OCI-LY7 (cell line): Measurements from ENCODE around the gene GOLGA7B. TPM values are rescaled to one million over a fixed set of nuclear protein-coding genes. Genes with fewer than 3 reads are reported as not detected.

Experiments used
- BruUV-seq: library from RNA; stranded (reverse); fragments of 400-500 nt; replicated peaks from 2 replicates; lab custom pipeline; 2021; lab: Mats Ljungman, UMichigan
- CTCF ChIA-PET: fragments of 300-600 bp; sonication (Branson Sonifier 250); formaldehyde crosslinking; loops from one replicate; lab custom pipeline; 2022; ENCODE audit warnings: antibody characterized with exemption; ENCODE audit not compliant: unreplicated experiment; lab: Charles Lee
- POLR2A ChIA-PET: fragments of 300-600 bp; sonication (Branson Sonifier 250); formaldehyde crosslinking; loops from one replicate; lab custom pipeline; 2022; ENCODE audit warnings: antibody characterized with exemption; lab: Charles Lee
- DNase-seq: peaks from one replicate; pipeline ENCODE4 v3.0.0-alpha.2; 2015; ENCODE audit warnings: low spot score
- H2AFZ ChIP-seq: fragments of 200-600 bp; sonication (generic), shearing (Covaris generic); 2 replicates; pipeline ENCODE4 v1.6.1; 2014; ENCODE audit warnings: mild to moderate bottlenecking, antibody characterized with exemption, low read length, moderate library complexity
- H3K27ac ChIP-seq: fragments of 200-600 bp; sonication (generic); 2 replicates; pipeline ENCODE4 v1.5.1; 2014; ENCODE audit warnings: mixed run types, low read depth, mild to moderate bottlenecking, moderate library complexity, low read length, inconsistent platforms; ENCODE audit not compliant: poor library complexity, severe bottlenecking
- H3K36me3 ChIP-seq: fragments of 200-600 bp; sonication (generic); 2 replicates; pipeline ENCODE4 v1.6.1; 2014; ENCODE audit warnings: mild to moderate bottlenecking, antibody characterized with exemption, low read length, moderate library complexity, mixed read lengths; ENCODE audit not compliant: insufficient read depth
- H3K4me1 ChIP-seq: fragments of 200-600 bp; sonication (generic); 2 replicates; pipeline ENCODE4 v1.5.1; 2014; ENCODE audit warnings: mild to moderate bottlenecking, low read length; ENCODE audit not compliant: insufficient read depth, poor library complexity, severe bottlenecking
- H3K4me2 ChIP-seq: fragments of 200-600 bp; sonication (generic); 2 replicates; pipeline ENCODE4 v1.6.1; 2014; ENCODE audit warnings: mild to moderate bottlenecking, low read length
- H3K4me3 ChIP-seq: fragments of 200-600 bp; sonication (generic); 2 replicates; pipeline ENCODE4 v1.5.1; 2014; ENCODE audit warnings: mild to moderate bottlenecking, low read depth, low read length; ENCODE audit not compliant: poor library complexity, severe bottlenecking
- H3K79me2 ChIP-seq: fragments of 200-600 bp; sonication (generic); 2 replicates; pipeline ENCODE4 v1.6.1; 2016; ENCODE audit warnings: low read depth, mild to moderate bottlenecking, low read length, moderate library complexity, mixed read lengths; ENCODE audit not compliant: insufficient read depth
- H3K9me2 ChIP-seq: fragments of 200-600 bp; sonication (generic); 2 replicates; pipeline ENCODE4 v1.6.1; 2016; ENCODE audit warnings: mild to moderate bottlenecking, low read length, mixed read lengths; ENCODE audit not compliant: insufficient read depth
- H3K9me3 ChIP-seq: fragments of 200-600 bp; sonication (generic); 2 replicates; pipeline ENCODE4 v1.6.1; 2014; ENCODE audit warnings: mild to moderate bottlenecking, mixed run types, low read length, mixed read lengths
- H4K20me1 ChIP-seq: fragments of 200-600 bp; sonication (generic); 2 replicates; pipeline ENCODE4 v1.6.1; 2014; ENCODE audit warnings: mild to moderate bottlenecking, antibody characterized with exemption, low read length, moderate library complexity, mixed read lengths; ENCODE audit not compliant: insufficient read depth
- CTCF ChIP-seq: fragments of 200-600 bp; sonication (generic); conservative IDR thresholded peaks from 2 replicates; pipeline ENCODE4 v1.5.1; 2014; ENCODE audit warnings: mild to moderate bottlenecking, antibody characterized with exemption, low read length, moderate library complexity, mixed read lengths
- EZH2phosphoT487 ChIP-seq: fragments of 200-600 bp; sonication (generic); IDR thresholded peaks from 2 replicates; pipeline ENCODE4 v1.6.1; 2018; ENCODE audit warnings: low read depth, borderline replicate concordance, mild to moderate bottlenecking, mixed run types, antibody characterized with exemption, low read length, moderate library complexity, mixed read lengths
- intact Hi-C: fragments of 100-400 bp; cut with micrococcal nuclease; formaldehyde crosslinking; loops from one replicate; pipeline ENCODE4 v1.10.0; 2022; ENCODE audit not compliant: unreplicated experiment
- total RNA-seq, 2 experiments: library from RNA; depleted of rRNA in 1 of 2; stranded (reverse); fragments of >200 nt in 1 of 2; shearing (Covaris generic) in 1 of 2; gene quantifications; 2 replicates each; pipeline ENCODE4 v1.2.3, GENCODE V29; 2014 to 2022

The GOLGA7B gene
- total RNA-seq, 2 experiments from 2014 or later: 0.08 to 0.09 TPM

- intact Hi-C loops: no loop called here
Measured at GRCh38 chr10:97822261-97822687, 27.4 kb upstream of the GOLGA7B start.

GRCh38 chr10:97823734-97824133, 25.9 kb upstream of the GOLGA7B start:
- Histone ChIP-seq H3K9me2 (no peaks in the 10 kb centered on the region), H3K79me2 (no peaks in the 10 kb centered on the region), H4K20me1 (no peaks in the 10 kb centered on the region), H3K36me3 (no peaks in the 10 kb centered on the region), H3K4me2 (no peak overlapping the region), H2AFZ (no peak overlapping the region), H3K9me3 (no peaks in the 10 kb centered on the region), H3K4me3 (no peak overlapping the region), H3K27ac (no peak overlapping the region), H3K4me1 (no peaks in the 10 kb centered on the region)
- DNase-seq: no peak
- intact Hi-C loops: no loop called here
- TF ChIP-seq CTCF: no peak
- TF ChIP-seq EZH2phosphoT487: no peak
- BruUV-seq: no TSS peak
- POLR2A ChIA-PET: no interaction called here
- CTCF ChIA-PET: no interaction called here

More at GRCh38 chr10:97822261-97822687, 27.4 kb upstream of the GOLGA7B start:
- ChIA-PET CTCF (no interaction called here), POLR2A (no interaction called here)
- Histone ChIP-seq H3K79me2 (no peaks in the 10 kb centered on the region), H3K27ac (no peak overlapping the region), H3K4me2 (no peak overlapping the region), H3K4me1 (no peaks in the 10 kb centered on the region), H3K4me3 (no peak overlapping the region), H3K9me2 (no peaks in the 10 kb centered on the region), H2AFZ (no peak overlapping the region), H3K9me3 (no peaks in the 10 kb centered on the region), H4K20me1 (no peaks in the 10 kb centered on the region), H3K36me3 (no peaks in the 10 kb centered on the region)
- DNase-seq: no peak
- TF ChIP-seq EZH2phosphoT487: no peak
- no peak for TF ChIP-seq CTCF
- no TSS peak for BruUV-seq

DNA sequence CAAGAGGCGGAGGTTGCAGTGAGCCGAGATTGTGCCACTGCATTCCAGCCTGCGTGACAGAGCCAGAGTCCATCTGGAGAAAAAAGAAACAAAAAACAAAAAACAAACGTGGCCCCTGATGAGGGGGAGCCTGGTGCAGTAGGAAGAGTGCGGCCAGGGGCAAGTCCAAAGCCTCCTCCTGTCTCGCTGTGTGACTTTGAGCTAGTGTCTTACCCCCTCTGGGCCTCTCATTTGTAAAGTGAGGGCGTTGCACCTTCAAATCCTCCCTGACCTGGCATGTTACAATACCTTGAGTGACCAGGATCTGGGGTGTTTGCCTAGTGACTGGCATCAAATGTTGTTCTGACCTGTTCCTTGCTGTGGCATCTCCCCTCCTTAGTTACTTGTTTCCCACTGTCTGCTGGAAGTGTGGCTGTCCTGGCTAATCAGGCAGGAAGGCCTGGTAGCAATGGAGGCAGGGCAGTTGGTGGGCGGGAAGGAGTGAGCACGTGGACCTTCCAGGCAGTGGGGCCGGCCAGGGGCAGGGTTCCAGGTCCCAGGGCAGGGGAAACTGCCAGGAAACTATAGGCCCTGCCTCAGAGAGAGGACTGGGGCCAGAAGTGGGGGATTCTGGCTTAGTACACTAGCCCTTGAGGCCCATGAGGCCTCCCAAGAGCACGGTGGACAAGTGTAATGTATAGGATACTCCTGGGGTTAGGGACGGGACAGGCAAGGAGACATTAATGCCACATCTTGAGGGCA, 24.5 kb upstream of the GOLGA7B start:
- H3K4me1 ChIP-seq: no peaks in the 10 kb centered on the region
- ChIA-PET POLR2A (interaction anchor here (0.8 kb wide), 1 partner anchor 10 kb away, joined by 3 read pairs; no protein-coding TSS in a partner anchor), CTCF (no interaction called here)
- no peak overlapping the region for H3K4me2 ChIP-seq
- H2AFZ ChIP-seq: no peak overlapping the region
- no peak for DNase-seq
- H3K9me3 ChIP-seq: no peaks in the 10 kb centered on the region
- no peak overlapping the region for H3K27ac ChIP-seq
- intact Hi-C loops: no loop called here
- H3K36me3 ChIP-seq: no peaks in the 10 kb centered on the region
- BruUV-seq: no TSS peak
- H3K9me2 ChIP-seq: no peaks in the 10 kb centered on the region
- H3K79me2 ChIP-seq: no peaks in the 10 kb centered on the region
- no peaks in the 10 kb centered on the region for H4K20me1 ChIP-seq
- no peak overlapping the region for H3K4me3 ChIP-seq
- TF ChIP-seq CTCF (no peak), EZH2phosphoT487 (no peak)
